Hepatocyte (in vitro differentiated cells): ENCODE data around the gene PKP3.
"Not testable (repeated sequence)": the region's sequence is repeated elsewhere in the genome, so short reads cannot be mapped to it uniquely, and the experiment has no call there.

Experiments used
- CTCF ChIP-seq: fragments of 200-600 bp; sonication (generic); IDR thresholded peaks from 2 replicates; pipeline ENCODE4 v1.5.1; 2016; ENCODE audit warnings: antibody characterized with exemption, mild to moderate bottlenecking; ENCODE audit not compliant: poor library complexity
- EZH2 ChIP-seq: fragments of 200-600 bp; sonication (generic); IDR thresholded peaks from 2 replicates; pipeline ENCODE4 v1.6.1; 2016; ENCODE audit warnings: antibody characterized with exemption, mild to moderate bottlenecking, borderline replicate concordance
- EZH2phosphoT487 ChIP-seq: fragments of 200-600 bp; sonication (generic); IDR thresholded peaks from one replicate; pipeline ENCODE4 v1.6.1; 2018; ENCODE audit warnings: antibody characterized with exemption, mild to moderate bottlenecking, low read depth, moderate library complexity; ENCODE audit not compliant: unreplicated experiment, severe bottlenecking

DNA sequence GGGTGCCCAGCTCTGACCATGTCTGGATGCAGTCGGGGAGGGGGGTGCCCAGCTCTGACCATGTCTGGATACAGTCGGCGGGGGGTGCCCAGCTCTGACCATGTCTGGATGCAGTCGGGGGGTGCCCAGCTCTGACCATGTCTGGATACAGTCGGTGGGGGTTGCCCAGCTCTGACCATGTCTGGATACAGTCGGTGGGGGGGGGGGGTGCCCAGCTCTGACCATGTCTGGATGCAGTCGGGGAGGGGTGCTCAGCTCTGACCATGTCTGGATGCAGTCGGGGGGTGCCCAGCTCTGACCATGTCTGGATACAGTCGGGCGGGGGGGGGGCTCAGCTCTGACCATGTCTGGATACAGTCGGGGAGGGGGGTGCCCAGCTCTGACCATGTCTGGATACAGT, 17.5 kb downstream of the PKP3 start:
- TF ChIP-seq CTCF, EZH2phosphoT487, EZH2: not testable (repeated sequence)
